ENCODE results near the gene VIPR1.

The VIPR1 gene

DNA sequence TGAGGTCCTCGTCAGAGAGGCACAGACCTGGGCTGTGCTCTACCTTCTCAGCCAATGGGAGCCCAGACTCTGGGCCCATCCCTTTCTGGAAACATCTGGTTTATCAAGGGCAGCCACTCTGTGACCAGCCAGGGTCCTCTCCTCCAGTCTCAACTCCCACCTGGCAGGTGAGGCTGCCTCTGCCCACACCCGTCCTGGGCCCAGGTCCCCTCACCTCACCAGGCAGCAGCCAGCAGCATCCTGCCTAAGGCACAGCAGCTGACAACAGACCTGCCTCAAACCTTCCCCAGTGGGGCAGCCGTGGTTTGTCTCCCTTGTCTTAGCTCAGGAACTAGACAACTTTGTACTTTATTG is 8.7 kb upstream of the VIPR1 start:
- no peak for DNase-seq (ENCODE audit: low read depth)

DNA sequence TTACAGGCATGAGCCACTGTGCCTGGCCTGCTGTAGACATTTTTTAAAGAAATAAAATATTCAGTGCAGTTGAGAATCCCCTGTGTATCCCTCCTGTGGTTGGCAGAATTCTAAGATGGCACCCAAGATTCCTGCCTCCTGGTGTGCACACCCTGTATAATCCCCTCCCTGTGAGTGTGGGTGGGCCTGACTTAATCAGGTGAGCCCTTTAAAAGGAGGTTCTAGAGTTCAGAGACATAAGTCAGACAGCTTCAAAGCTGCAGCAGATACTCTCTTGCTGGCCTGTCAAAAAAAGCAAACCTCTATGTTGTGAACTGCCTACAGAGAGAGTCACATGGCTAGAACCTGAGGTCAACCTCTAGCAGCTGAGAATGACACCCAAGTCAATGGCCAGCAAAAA is 7.0 kb upstream of the VIPR1 start:
- DNase-seq (ENCODE audit: low read depth), result no peak

DNA sequence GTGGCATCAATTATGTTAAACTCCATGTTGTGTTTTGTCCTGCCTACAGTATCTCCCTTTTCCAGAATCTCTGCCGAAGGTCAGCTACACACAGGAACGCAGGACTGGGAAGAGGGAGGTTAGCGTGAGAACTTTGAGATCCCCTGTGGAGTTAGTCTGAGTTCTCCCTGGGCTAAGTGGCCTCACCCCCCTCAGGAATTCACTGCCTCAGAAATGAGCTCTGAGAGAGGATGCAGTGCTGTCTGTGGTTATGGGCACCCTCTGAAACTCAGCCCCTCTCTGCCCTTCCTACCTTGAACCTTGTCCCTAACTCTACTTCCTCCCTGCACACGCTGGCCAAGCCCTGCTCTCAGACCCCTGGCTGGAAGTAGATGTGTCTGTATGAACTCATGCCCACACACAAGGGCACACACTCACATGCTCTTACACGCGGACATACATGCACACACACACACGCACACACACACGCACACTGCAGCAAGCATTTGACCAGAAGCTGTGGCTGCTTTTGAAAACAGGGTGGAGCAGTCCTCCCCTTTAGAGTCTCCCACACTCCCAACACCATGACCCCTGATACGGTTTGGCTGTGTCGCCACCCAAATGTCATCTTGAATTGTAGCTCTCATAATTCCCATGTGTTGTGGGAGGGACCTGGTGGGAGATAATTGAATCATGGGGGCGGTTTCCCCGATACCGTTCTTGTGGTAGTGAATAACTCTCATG is 5.3 kb upstream of the VIPR1 start:
- DNase-seq (ENCODE audit: low read depth), result peak; percentile 9

DNA sequence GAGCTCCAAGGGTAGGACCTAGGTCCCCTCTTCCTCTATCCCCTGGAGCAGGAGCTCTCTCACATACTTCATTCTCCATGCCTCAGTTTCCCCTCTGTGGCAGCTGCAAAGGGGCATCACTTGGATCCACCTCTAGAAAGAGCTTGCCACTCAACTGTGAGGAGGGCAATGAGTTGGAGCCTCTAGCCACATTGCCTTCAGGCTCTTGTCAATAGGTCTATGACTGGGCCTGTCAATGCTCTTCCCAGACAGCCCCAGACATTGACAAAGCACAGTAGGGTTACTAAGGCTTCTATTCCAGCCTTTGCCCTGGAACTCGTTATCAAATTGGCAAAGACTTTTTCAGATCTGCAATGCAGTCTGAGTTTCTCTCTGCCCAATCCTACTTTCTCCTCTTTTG is 4.4 kb upstream of the VIPR1 start:
- DNase-seq (ENCODE audit: low read depth), result no peak

DNA sequence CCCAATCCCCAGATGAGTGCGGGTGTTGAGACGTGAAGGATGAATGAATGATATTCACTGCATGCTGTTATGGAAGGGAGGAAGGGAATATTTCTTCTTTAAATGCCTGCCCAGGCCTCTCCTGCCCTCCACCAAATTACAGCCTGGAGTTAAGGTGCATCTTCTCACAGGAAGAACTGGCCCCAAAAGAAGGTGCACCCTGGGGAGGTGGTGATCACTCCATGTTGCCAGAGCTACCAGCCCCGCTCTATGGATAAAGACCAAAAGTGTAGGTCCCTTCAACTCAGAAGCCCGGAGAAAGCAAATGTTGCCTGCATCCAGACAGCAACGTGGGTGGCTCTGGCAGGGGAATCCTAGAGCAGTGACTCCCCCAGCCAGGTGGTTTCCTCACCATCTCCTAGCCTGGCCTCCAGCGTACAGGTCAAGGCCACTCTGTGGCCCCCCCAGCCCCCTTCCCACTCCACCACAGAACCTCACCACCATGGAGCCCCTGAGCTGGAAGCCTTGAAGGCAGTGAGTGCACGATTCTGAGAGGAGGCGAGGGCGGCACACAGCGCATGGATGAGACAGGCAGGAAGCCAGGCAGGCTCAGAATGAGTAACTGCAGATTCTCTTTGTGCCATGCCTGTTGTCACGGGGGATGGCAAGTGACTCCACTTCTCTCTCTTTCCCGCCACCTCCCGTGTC is 3.5 kb upstream of the VIPR1 start:
- no peak for DNase-seq (ENCODE audit: low read depth)

DNA sequence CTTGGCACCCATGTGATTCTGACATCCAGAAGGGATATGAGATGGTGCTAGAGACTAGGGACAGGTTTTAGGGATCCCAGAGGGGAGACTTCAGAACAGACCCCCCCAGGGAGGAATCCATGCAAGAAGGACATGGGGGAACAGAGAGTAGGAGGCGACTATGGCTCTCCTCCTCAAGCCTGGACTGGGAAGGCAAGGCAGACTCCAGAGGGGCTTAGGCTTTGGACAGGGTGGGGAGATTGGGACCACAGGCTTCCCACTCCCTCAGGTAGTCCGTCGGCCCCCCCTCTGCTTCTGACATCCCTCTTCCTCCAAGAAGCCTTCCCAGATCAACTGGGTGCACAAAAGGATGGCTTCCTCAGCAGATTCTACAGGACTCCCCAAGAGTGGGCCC is 3.0 kb upstream of the VIPR1 start:
- no peak for DNase-seq (ENCODE audit: low read depth)

DNA sequence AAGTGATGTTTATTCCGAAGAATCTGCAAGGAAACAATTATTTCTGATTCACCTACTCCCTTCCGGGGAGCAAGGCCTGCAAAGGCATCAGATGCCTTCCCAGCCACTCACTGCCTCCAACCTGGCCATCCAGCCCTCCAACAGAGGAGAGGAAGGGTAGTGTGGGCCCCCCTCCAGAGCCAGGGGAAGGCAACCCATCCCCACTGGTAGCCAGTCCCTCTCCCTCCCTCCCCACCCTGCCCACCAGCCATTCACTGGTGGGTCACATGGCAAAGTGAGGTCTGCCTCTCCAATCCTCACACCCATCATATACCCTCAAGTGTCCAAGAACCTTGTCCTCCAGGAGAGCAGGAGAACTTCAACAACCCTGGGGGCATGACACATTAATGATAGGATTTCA is 2.4 kb upstream of the VIPR1 start:
- no peak for DNase-seq (ENCODE audit: low read depth)

DNA sequence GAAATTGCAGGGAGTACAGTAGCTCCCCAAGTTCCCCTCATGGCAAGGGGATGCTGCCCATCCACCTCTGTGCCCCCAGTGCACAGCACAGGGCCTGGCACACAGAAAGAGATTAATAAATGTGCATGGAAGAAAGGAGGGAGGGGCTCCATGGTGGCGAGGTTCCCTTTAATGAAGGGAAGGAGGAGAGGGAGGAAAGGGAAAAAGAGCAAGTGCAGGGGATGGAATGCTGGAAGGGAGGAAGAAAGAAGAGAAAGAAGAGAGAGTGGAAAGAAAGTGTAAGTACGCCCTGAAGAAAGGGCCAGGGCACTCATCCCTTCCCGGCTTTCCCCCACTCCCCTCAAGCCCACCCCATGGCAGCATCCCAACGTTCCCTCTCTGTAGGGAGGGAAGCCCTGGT is 1.5 kb upstream of the VIPR1 start:
- DNase-seq (ENCODE audit: low read depth), result no peak

DNA sequence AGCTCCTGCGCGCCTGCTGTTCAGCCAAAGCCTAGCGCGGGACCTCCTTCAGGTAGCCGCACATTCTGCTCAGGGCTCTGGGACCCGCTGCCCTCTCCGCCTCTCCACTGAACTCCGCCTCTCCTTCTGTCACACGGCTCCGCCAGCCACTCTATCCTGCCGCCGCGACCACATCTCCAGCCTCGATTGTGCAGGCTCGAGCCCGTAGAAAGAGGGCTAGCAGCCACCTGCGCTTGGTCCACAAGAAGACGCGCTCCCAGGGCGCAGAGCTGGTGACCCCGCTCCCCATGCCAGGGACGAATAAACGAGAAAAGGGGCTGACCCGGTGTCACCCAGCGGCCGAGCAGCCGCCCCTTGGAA is 1.1 kb upstream of the VIPR1 start:
- DNase-seq (ENCODE audit: low read depth), result no peak

DNA sequence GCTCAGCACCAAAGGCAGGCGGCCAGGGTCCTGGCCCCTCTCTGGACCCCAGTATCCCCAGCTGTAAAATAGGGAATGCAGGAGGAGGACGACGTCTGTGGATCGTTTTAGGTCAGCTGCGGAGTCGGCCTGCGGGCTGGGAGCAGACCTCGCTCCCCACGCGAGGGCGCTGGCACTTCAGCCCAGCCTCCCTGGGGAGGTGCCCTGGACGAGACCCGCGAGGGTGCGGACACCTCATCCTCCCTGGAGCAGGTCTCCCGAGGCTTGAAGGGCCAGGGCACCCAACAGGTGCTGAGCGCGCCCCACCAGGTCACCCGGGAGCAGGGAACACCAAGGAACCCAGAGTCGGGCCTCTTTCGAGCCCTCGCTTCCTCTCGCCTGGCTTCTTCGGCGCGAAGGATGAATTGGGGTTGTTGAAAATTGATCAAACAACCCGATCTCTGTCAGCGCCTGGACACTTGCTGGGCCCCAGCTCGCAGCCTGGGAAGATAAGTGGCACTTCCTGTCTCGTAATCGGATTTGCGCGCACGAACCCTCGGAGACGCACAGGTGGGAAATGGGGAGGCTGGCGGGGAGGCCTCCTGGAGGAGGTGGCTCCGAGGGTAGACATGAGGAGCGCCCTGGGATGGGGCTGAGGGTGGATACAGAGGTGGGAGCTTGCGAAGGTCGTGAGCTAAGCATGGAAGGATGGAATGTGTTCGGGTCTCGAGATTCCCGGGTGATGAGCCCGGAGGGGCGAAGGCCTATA is 588 bp upstream of the VIPR1 start:
- DNase-seq (ENCODE audit: low read depth), result no peak

DNA sequence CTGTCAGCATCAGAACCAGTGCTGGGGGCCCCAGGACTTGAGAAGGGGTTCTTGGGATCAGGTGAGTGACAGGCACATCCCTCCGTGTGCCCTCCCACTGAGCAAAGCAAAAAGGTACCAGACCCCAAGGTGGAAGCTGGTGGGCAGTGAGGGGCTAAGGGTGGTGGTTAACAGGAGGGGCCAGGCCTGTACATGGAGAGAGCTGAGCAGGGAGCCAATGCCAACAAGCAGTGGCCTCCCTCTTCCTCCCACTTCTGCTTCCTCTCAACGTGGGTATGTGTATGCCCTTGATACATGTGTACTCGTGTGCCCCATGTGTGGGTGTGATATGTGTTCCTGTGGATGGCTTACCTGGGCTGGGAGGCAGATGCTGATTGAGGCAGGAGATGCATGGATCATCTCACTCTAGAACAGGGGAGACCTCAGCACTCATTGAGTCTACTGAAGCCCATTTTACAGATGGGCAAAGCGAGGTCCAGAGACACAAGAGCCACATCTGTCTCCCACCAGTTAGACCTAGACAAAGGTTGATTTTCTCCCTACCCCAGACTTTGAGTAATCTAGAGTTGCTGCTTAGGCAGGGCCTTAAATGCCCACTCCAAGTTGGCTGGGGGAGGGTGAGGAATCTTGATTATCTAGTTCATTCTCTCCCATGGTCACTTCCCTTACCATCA is 945 bp downstream of the VIPR1 start:
- no peak for DNase-seq (ENCODE audit: low read depth)

DNA sequence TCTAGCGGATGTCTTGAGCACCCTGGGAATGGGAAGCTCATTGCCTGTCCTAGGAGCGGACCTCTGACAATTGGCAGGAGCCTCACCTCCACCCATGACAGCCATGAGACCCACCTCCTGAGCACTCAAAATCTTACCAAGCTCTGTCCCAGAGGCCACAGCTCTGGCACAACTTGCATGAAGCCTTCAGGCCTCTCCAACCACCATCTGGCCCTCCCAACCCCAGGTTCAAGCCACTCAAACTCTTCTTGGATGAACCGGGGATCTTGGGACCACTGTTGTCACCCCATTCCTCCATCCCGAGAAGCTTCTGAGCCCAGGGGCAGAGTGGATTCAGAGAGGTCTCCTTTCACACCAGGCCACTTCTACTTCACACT is 1.5 kb downstream of the VIPR1 start:
- DNase-seq (ENCODE audit: low read depth), result no peak

DNA sequence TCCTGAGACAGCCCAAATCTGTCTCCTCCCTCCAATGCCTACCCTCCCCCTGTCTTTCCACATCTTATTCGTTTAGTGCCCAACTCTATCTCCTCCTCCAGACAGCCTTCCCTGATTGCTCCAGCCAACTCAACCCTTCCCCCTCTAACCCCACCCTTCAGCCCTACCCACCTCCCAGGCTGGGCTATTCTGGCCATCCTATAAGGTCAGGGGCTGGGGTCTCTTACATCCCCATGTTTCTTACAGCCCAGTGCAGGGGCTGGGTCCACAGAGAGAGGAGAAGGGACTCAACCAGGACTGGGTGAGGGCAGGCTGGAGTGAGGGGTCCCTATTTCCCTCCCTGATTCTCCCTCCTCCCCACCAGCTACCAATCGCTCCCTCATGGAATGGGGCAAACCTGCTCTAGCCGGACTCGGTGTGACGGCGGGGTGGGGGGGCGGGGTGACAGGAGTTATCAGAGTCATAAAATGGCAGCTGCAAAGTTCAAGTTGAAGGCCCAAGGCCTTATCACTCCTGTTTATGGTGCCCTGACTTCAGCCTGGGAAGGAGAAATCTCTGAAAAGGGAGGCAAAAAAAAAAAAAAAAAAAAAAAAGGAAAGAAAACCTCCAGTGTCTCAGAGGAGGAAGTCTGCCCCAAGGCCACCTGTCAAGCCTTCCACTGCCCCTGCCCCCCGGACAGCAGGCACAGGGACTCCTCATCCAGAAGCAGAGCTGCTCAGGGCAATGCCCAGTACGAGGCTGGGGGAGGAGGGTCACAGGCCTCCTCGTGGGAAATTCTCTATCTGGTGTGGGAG is 2.1 kb downstream of the VIPR1 start:
- DNase-seq (ENCODE audit: low read depth), result no peak

DNA sequence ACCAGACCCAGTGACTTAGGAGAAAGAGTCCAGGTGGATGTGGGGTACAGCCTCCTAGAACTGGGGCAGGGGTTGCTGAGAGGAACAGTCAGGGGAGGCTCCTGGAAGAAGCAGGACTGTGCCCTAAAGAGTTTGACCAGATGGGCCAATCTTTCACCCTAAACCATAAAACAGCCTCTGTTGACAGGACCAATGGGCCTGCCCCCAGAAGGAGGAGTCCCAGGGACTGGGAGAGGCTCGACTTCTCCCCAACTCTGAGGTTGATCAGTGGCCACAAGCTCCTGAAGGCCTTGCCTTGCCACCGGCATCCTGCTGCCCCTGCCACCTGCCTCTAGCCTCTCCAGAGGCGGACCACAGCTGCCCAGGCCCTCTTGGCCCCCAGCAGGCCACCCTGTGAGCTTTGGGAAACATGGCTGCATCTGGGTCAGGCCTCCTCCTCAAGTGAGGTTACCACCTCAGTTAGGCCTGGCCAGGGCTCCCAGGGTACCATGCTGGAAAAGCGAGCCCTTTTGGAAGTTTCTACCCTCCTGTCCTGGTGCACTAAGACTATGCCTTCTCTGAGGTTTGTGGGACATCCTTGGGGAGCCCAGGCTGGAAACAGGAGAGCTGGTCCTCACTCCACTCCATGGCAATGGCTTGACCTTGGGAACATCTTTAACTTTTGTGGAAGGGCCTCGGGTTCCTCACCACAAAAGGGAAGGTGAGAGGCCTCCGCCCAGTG is 2.8 kb downstream of the VIPR1 start:
- no peak for DNase-seq (ENCODE audit: low read depth)

DNA sequence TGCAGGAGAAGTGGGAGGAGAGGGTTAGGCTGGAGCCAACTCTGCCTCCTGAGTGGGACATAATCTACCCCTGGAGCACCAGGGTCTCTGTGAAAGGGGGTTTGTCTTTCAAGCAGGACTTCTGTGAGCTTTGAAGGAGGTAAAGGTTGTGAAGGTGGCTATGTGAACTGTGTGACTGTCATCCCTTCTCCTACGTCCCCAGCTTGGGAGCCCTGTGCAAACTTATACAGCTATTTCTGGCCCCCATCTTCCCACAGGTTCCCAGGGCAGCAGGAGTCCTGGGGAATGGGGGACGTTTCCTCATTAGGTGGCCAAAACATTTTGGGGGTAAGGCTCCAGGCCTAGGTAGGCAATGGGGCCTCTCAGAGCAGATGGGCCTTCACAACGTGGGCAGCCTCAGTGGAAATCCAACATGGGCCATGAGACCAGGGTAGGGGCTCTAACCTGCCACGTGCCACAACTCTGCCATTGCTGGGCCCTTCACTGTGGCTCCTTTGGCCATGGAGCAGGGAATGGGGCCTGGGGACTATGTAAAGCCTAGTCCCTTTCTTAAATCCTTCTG is 3.5 kb downstream of the VIPR1 start:
- no peak for DNase-seq (ENCODE audit: low read depth)

DNA sequence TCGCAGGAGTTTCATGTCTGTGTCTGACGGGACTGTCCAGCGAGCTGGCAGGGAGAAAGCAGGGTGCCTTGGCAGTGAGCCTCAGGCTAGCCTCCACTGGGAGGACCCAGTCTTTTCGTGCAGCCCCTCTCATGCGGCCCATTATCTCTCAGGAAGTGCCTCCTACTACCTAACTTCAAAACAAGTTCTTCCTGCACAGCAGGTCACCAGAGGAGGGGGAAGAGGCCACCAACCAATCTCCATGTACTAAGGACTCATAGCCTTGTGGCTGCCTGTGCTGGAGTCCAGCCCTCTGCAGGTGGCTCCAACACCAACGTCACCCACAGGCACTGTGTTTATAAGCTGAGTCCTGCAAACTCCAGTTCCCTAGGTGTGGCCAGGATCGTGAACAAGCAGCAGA is 4.8 kb downstream of the VIPR1 start:
- no peak for DNase-seq (ENCODE audit: low read depth)

DNA sequence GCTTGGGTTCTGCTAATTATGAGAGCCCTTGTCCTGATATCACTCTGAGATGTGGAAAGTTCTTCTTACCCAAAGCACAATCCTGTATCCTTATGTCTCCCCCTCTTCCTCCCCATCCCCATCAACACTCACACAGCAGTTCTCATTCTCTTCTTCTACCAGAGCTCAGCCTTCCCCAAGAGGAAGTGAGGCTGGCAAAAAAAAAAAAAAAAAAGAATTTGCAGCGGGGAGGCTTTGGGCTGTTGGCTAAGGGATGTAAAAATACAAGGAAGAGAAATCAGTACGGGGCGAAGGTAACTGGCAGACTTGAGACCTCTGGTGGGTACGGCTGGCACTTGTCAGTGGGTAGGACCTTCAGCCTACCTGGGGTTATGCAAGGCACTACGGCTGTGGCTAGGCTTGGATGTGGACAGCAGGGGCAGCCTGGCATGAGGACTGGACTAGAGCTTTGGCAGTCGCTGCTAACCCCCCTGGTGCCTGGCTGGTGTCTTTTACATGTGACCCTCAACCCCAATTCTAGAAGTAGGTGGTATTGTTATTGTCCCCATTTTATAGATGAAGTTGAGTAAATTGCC is 5.4 kb downstream of the VIPR1 start:
- no peak for DNase-seq (ENCODE audit: low read depth)

DNA sequence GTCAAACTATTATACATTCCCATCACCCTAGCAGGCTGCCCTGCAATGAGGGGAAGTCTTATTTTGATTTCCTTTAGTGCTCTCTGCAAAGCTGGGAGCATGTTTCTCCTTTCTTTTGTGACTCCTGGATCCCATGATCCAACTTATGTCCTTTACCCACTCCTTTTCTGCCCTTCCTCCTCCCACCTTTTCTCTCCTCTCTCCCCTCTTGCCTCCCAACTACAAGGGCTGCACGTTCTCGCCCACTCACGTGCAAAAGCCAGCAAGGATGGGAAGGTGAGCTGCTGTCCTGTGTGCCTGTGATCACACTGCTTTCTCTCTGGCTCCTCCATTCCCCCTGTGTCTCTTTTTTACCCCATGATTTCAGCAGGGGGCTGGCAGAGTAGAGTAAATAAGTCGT is 6.1 kb downstream of the VIPR1 start:
- no peak for DNase-seq (ENCODE audit: low read depth)

DNA sequence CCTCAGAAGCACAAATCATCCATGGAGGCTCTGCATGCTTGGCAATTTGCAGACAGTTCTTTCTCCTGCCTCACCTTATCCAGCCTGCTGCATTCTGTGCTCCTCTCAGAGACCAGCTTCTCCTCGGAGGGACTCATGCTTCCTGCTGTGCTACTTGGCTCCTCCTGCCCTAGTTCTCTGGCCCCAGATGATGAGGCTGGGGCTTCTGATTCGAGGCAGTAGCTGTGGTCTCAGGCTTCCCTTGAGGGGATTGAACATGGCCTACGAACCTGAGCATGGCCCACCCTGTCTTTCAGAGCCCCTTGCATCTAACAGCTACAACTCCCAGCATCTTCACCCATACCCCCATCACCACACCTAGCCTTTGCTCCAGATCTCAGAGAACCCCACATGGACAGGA is 6.7 kb downstream of the VIPR1 start:
- DNase-seq (ENCODE audit: low read depth), result no peak

DNA sequence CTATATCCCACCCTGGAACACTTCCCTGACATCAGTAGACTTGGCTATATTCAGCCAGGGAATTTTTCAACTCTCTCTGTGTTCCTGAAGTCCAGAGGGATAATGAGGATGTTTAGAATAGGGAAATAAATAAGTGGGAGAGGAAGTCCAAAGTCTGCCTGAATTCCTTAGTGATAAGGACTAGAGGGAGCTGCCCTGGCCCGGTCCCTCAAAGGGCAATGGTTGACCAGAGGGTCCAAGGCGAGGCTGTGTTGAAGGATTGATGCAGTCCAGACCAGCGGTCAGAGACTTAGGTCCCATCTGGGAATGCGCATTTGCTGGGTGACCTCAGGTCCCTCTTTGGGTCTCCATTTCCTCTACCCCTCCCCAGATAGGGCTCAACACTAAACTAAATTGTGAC is 7.9 kb downstream of the VIPR1 start:
- no peak for DNase-seq (ENCODE audit: low read depth)

DNA sequence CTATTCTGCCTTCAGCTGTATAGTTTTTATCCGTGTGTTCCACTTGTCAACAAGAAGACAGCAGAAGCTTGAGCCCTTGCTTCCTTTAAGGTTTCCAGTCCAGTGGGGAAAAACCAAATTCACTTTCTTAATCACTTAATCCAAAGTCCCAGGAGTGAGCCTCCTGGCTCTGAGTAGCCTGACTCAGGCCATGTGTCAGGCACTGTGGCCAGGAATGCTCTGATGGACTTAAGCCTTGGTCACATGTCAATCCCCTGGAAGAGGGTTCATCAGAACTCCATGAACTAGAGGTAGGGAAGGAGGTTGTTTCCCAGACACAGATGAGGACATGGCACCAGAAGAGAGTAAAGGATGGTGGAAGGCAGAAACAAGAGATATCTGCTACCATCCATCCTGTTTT is 8.8 kb downstream of the VIPR1 start:
- peak; percentile 37 for DNase-seq (ENCODE audit: low read depth)
